Body of pancreas (tissue), 4 donors: ENCODE results near the gene TENT4A.

ENCODE experiments used
- POLR2A ChIP-seq, 3 donors: fragments of 450-650 bp; IDR thresholded peaks; one replicate each; pipeline ENCODE4 v1.6.1; 2016; ENCODE audit warnings: antibody characterized with exemption in 3 of 3, mild to moderate bottlenecking in 2 of 3
- TF ChIP-seq, protein P1 (sequence below), 7 experiments: fragments of 450-650 bp in 4 of 7; fragments of 200-600 bp in 3 of 7; sonication (generic) in 3 of 7; IDR thresholded peaks; one replicate each; pipeline ENCODE4 v1.5.1; 2016 to 2019; ENCODE audit warnings: antibody characterized with exemption in 7 of 7

DNA sequence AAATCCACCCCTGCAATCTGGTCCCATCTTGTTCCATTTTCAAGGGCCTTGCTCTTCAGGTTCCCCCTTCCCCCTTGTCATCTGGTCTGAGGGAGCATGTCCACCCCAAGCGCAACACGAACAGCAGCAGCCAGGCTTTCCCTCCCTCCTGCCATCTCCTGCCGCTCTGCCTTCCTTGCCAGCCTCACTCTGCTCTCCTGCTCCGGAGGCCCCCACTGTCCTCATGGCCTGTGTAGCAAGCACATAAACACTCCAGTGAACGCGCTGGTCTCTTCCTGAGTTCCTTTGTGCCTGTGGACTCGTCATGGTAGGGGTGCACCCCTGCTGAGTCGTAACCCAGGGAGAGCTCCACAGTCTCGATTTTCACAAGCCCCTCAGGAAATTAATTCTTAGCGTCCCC lies 29.9 kb downstream of the TENT4A start:
- TF ChIP-seq POLR2A (IDR thresholded peaks at IDR 0.05) = no peak
- TF ChIP-seq, protein P1, sequence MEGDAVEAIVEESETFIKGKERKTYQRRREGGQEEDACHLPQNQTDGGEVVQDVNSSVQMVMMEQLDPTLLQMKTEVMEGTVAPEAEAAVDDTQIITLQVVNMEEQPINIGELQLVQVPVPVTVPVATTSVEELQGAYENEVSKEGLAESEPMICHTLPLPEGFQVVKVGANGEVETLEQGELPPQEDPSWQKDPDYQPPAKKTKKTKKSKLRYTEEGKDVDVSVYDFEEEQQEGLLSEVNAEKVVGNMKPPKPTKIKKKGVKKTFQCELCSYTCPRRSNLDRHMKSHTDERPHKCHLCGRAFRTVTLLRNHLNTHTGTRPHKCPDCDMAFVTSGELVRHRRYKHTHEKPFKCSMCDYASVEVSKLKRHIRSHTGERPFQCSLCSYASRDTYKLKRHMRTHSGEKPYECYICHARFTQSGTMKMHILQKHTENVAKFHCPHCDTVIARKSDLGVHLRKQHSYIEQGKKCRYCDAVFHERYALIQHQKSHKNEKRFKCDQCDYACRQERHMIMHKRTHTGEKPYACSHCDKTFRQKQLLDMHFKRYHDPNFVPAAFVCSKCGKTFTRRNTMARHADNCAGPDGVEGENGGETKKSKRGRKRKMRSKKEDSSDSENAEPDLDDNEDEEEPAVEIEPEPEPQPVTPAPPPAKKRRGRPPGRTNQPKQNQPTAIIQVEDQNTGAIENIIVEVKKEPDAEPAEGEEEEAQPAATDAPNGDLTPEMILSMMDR (IDR thresholded peaks at IDR 0.05) = no peak
